ENCODE results near the gene ANP32E. TPM values are rescaled to one million over a fixed set of nuclear protein-coding genes. Genes with fewer than 3 reads are reported as not detected.
A peak's percentile ranks its signal among the peaks of the same experiment; 100 is the strongest.

Gene ANP32E
- total and polyA plus RNA-seq, 9 of the 15 experiments (the other 6 are each of a cell fraction or from before 2014, with no cell fraction given), result 60.4 to 197 (median 104) TPM

DNA sequence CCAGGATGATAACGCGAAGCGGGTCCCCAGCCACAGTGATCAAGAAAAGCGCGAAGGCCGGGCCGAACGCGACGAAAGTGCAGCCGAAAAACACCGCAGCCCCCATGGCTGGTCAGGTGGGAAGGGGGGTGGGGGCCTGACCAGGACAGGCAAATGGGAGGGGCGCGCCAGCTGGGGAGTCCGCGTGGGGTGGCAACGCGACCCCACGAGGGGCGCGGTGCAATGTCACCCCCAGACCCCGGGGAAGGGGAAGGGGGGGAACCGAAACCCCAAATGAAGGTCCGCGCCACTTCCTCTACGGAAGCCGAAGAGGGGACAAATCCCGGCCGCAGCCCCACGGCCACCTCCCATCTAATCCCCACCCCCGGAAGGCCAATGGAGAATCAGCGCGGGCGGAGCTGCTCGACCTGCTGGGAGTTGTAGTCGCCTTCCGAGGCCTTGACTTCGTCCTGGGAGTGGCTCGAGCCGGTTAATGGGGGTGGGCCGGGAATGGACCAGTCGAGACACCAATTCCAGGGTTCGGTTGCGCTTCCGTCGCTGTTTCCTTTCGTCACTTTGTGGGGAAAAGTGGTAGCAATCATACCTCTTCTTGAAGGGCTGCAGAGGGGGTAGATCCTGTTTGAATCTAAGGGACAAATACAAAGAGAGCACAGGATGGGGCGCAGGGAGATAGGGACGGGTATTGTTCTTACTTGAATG, 32.9 kb upstream of the ANP32E start, which contains the start of gene APH1A (continued):
- TF ChIP-seq, protein P1, sequence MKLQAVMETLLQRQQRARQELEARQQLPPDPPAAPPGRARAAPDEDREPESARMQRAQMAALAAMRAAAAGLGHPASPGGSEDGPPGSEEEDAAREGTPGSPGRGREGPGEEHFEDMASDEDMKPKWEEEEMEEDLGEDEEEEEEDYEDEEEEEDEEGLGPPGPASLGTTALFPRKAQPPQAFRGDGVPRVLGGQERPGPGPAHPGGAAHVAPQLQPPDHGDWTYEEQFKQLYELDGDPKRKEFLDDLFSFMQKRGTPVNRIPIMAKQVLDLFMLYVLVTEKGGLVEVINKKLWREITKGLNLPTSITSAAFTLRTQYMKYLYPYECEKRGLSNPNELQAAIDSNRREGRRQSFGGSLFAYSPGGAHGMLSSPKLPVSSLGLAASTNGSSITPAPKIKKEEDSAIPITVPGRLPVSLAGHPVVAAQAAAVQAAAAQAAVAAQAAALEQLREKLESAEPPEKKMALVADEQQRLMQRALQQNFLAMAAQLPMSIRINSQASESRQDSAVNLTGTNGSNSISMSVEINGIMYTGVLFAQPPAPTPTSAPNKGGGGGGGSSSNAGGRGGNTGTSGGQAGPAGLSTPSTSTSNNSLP (IDR thresholded peaks at IDR 0.05; ENCODE audit: borderline replicate concordance, low read depth, low read length), result peak; percentile 27; the same call in 1 of the 2 replicates
- TF ChIP-seq, protein P2, sequence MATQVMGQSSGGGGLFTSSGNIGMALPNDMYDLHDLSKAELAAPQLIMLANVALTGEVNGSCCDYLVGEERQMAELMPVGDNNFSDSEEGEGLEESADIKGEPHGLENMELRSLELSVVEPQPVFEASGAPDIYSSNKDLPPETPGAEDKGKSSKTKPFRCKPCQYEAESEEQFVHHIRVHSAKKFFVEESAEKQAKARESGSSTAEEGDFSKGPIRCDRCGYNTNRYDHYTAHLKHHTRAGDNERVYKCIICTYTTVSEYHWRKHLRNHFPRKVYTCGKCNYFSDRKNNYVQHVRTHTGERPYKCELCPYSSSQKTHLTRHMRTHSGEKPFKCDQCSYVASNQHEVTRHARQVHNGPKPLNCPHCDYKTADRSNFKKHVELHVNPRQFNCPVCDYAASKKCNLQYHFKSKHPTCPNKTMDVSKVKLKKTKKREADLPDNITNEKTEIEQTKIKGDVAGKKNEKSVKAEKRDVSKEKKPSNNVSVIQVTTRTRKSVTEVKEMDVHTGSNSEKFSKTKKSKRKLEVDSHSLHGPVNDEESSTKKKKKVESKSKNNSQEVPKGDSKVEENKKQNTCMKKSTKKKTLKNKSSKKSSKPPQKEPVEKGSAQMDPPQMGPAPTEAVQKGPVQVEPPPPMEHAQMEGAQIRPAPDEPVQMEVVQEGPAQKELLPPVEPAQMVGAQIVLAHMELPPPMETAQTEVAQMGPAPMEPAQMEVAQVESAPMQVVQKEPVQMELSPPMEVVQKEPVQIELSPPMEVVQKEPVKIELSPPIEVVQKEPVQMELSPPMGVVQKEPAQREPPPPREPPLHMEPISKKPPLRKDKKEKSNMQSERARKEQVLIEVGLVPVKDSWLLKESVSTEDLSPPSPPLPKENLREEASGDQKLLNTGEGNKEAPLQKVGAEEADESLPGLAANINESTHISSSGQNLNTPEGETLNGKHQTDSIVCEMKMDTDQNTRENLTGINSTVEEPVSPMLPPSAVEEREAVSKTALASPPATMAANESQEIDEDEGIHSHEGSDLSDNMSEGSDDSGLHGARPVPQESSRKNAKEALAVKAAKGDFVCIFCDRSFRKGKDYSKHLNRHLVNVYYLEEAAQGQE (IDR thresholded peaks at IDR 0.05; ENCODE audit: borderline replicate concordance), result peak; percentile 71
- TF ChIP-seq, protein P2 (CRISPR knock-in tag; IDR thresholded peaks at IDR 0.05; ENCODE audit: low read depth), result no peak
- TF ChIP-seq ZSCAN32 (CRISPR knock-in tag; IDR thresholded peaks at IDR 0.05), result peak; percentile 46; the same call in 1 of the 2 replicates
- peak; percentile 71 to 78 for TF ChIP-seq NRF1 (conservative IDR thresholded peaks at IDR 0.05 in 1 of 2, IDR thresholded peaks at IDR 0.05 in 1 of 2)
- peak; percentile 61; the same call in 1 of the 2 replicates for TF ChIP-seq SPI1 (IDR thresholded peaks at IDR 0.05; ENCODE audit: borderline replicate concordance, low read depth, low read length)
- peak; percentile 95 for TF ChIP-seq GABPA (tag; conservative IDR thresholded peaks at IDR 0.05; ENCODE audit: low read depth)
- peak; percentile 63; the same call in 1 of the 2 replicates for TF ChIP-seq SUPT5H (IDR thresholded peaks at IDR 0.05)
- peak; percentile 48 for TF ChIP-seq CHD2 (IDR thresholded peaks at IDR 0.05; ENCODE audit: low read depth, low read length)
- TF ChIP-seq NBN (IDR thresholded peaks at IDR 0.05; ENCODE audit: low read depth), result peak; percentile 47; the same call in 1 of the 2 replicates
- TF ChIP-seq, protein P3, sequence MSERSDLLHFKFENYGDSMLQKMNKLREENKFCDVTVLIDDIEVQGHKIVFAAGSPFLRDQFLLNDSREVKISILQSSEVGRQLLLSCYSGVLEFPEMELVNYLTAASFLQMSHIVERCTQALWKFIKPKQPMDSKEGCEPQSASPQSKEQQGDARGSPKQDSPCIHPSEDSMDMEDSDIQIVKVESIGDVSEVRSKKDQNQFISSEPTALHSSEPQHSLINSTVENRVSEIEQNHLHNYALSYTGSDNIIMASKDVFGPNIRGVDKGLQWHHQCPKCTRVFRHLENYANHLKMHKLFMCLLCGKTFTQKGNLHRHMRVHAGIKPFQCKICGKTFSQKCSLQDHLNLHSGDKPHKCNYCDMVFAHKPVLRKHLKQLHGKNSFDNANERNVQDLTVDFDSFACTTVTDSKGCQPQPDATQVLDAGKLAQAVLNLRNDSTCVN (CRISPR knock-in tag; IDR thresholded peaks at IDR 0.05), result no peak; the same call in 1 of the 2 replicates
- no peak for TF ChIP-seq ASH1L (IDR thresholded peaks at IDR 0.05; ENCODE audit: borderline replicate concordance, low read depth, partially characterized antibody)
- TF ChIP-seq, protein P4, sequence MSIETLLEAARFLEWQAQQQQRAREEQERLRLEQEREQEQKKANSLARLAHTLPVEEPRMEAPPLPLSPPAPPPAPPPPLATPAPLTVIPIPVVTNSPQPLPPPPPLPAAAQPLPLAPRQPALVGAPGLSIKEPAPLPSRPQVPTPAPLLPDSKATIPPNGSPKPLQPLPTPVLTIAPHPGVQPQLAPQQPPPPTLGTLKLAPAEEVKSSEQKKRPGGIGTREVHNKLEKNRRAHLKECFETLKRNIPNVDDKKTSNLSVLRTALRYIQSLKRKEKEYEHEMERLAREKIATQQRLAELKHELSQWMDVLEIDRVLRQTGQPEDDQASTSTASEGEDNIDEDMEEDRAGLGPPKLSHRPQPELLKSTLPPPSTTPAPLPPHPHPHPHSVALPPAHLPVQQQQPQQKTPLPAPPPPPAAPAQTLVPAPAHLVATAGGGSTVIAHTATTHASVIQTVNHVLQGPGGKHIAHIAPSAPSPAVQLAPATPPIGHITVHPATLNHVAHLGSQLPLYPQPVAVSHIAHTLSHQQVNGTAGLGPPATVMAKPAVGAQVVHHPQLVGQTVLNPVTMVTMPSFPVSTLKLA (conservative IDR thresholded peaks at IDR 0.05), result peak; percentile 48 to 83; a peak in 3 of 4 replicates
- no peak for TF ChIP-seq NR1H2 (CRISPR knock-in tag; IDR thresholded peaks at IDR 0.05)
- peak; percentile 46 for TF ChIP-seq TAF1 (IDR thresholded peaks at IDR 0.05; ENCODE audit: control insufficient read depth, extremely low read depth, insufficient read depth, low read length, severe bottlenecking)

Data from K562 (cell line).